ENCODE data around the gene UBR7. TPM values are rescaled to one million over a fixed set of nuclear protein-coding genes. Genes with fewer than 3 reads are reported as not detected.

The UBR7 gene
- total RNA-seq, 1 donor from 2014 or later = 7.8 TPM

GRCh38 chr14:93183596-93184317 is 23.3 kb upstream of the UBR7 start:
- Histone ChIP-seq H2AFZ (ENCODE audit: low read depth, low read length) (peak overlapping the region; percentile 98), H3K79me2 (ENCODE audit: insufficient read depth, low read length) (peaks cover 28% of the 10 kb centered on the region), H3K4me3 (ENCODE audit: insufficient read depth, low read depth, low read length) (peak overlapping the region; percentile 98), H3K4me1 (ENCODE audit: insufficient read depth, low read length) (peaks cover 6% of the 10 kb centered on the region), H3K36me3 (ENCODE audit: insufficient read depth, low read length) (peaks cover 5% of the 10 kb centered on the region), H3K9ac (ENCODE audit: low read length) (peak overlapping the region; percentile 99), H3K27ac (ENCODE audit: low read depth, low read length) (peak overlapping the region; percentile 82), H4K20me1 (ENCODE audit: insufficient read depth, low read length) (peaks cover 15% of the 10 kb centered on the region), H3K27me3 (ENCODE audit: insufficient read depth, low read length) (no peaks in the 10 kb centered on the region), H3K4me2 (ENCODE audit: low read length) (peak overlapping the region; percentile 100), H3K9me3 (ENCODE audit: insufficient read depth, low read depth, low read length) (no peaks in the 10 kb centered on the region)
- TF ChIP-seq CTCF (IDR thresholded peaks at IDR 0.05; ENCODE audit: insufficient read depth, low read depth, low read length) (no peak), EZH2 (IDR thresholded peaks at IDR 0.05; ENCODE audit: insufficient read depth, low read length) (no peak)
- Mint-ChIP-seq H3K9me3 (ENCODE audit: unreplicated experiment) (no peaks in the 10 kb centered on the region), H3K36me3 (ENCODE audit: low read depth, unreplicated experiment) (peaks cover 3% of the 10 kb centered on the region), H3K27me3 (ENCODE audit: low read depth, unreplicated experiment) (peaks cover 2% of the 10 kb centered on the region), H3K27ac (ENCODE audit: unreplicated experiment) (peak overlapping the region; percentile 48), H3K4me3 (ENCODE audit: unreplicated experiment) (peak overlapping the region; percentile 92), H3K4me1 (ENCODE audit: low read depth, unreplicated experiment) (peaks cover 6% of the 10 kb centered on the region)
- DNase-seq (ENCODE audit: low read depth) (no peak), FAIRE-seq (no peak)

- DNase-seq (ENCODE audit: low read depth) (peak; percentile 73), FAIRE-seq (no peak)
- Mint-ChIP-seq H3K4me1 (ENCODE audit: low read depth, unreplicated experiment) (peaks cover 6% of the 10 kb centered on the region), H3K9me3 (ENCODE audit: unreplicated experiment) (no peaks in the 10 kb centered on the region), H3K4me3 (ENCODE audit: unreplicated experiment) (peak within 1 kb of the TSS; percentile 97), H3K36me3 (ENCODE audit: low read depth, unreplicated experiment) (peaks cover 3% of the 10 kb centered on the region), H3K27me3 (ENCODE audit: low read depth, unreplicated experiment) (peaks cover 1% of the 10 kb centered on the region), H3K27ac (ENCODE audit: unreplicated experiment) (peak within 1 kb of the TSS; percentile 91)
- Histone ChIP-seq H3K4me1 (ENCODE audit: insufficient read depth, low read length) (peaks cover 6% of the 10 kb centered on the region), H3K9ac (ENCODE audit: low read length) (peak within 1 kb of the TSS; percentile 99), H3K4me2 (ENCODE audit: low read length) (peak within 1 kb of the TSS; percentile 100), H3K9me3 (ENCODE audit: insufficient read depth, low read depth, low read length) (no peaks in the 10 kb centered on the region), H2AFZ (ENCODE audit: low read depth, low read length) (peak within 1 kb of the TSS; percentile 98), H3K4me3 (ENCODE audit: insufficient read depth, low read depth, low read length) (peak within 1 kb of the TSS; percentile 98), H3K79me2 (ENCODE audit: insufficient read depth, low read length) (peaks cover 28% of the 10 kb centered on the region), H4K20me1 (ENCODE audit: insufficient read depth, low read length) (peaks cover 15% of the 10 kb centered on the region), H3K27ac (ENCODE audit: low read depth, low read length) (peak within 1 kb of the TSS; percentile 82), H3K36me3 (ENCODE audit: insufficient read depth, low read length) (peaks cover 5% of the 10 kb centered on the region), H3K27me3 (ENCODE audit: insufficient read depth, low read length) (no peaks in the 10 kb centered on the region)
- TF ChIP-seq EZH2 (IDR thresholded peaks at IDR 0.05; ENCODE audit: insufficient read depth, low read length) = no peak
- TF ChIP-seq CTCF (IDR thresholded peaks at IDR 0.05; ENCODE audit: insufficient read depth, low read depth, low read length) = no peak
These were observed 22.4 kb upstream of the UBR7 start, which contains the start of the genes LYSET and MOAP1 for GRCh38 chr14:93184391-93185348. Gene LYSET (plus strand): TSS chr14:93185317. CDS start chr14:93185406, 89 bp downstream. Gene MOAP1 (minus strand): TSS chr14:93184897. CDS start chr14:93184242, 655 bp downstream.
